Measurements from ENCODE around the gene RPL5. TPM values are rescaled to one million over a fixed set of nuclear protein-coding genes. Genes with fewer than 3 reads are reported as not detected.

RPL5 gene
- total RNA-seq, 3 donors from 2014 or later (not counting 1 experiment from before 2014, with no cell fraction given): 573 to 679 (median 647) TPM

- peaks cover 12% of the 10 kb centered on the region for H3K36me3 Mint-ChIP-seq
- TF ChIP-seq CTCF (IDR thresholded peaks at IDR 0.05): no peak
- no peak overlapping the region for H3K4me3 Mint-ChIP-seq
- no peak for ATAC-seq
- DNase-seq: no peak
- peak overlapping the region in 1 of 2 donors; percentile 4 for H3K27ac Mint-ChIP-seq
- H3K4me1 Mint-ChIP-seq: peaks cover 15 to 20% of the 10 kb centered on the region in 2 donors
- intact Hi-C loops (cut with micrococcal nuclease): no loop called here
- Histone ChIP-seq H3K9me3 (ENCODE audit: control insufficient read depth, insufficient read depth, low read length) (no peaks in the 10 kb centered on the region), H3K36me3 (ENCODE audit: control insufficient read depth, insufficient read depth, low read length) (no peaks in the 10 kb centered on the region), H3K4me1 (ENCODE audit: control insufficient read depth, insufficient read depth, low read length) (no peaks in the 10 kb centered on the region), H3K27me3 (ENCODE audit: control insufficient read depth, insufficient read depth, low read length) (no peaks in the 10 kb centered on the region), H3K27ac (ENCODE audit: low read length) (no peak overlapping the region), H3K4me3 (ENCODE audit: low read length) (no peak overlapping the region)
- H3K27me3 Mint-ChIP-seq (ENCODE audit: low read depth in 2 of 2): no peaks in the 10 kb centered on the region
- WGBS (ENCODE audit: insufficient coverage): 98% methylated on average over 5 of the region's 5 CpGs
- no peaks in the 10 kb centered on the region for H3K9me3 Mint-ChIP-seq
Measured at GRCh38 chr1:92857817-92858216, 26.0 kb downstream of the RPL5 start.

GRCh38 chr1:92858564-92859399 is 26.9 kb downstream of the RPL5 start:
- no peaks in the 10 kb centered on the region for H3K27me3 Mint-ChIP-seq (ENCODE audit: low read depth in 2 of 2)
- H3K4me3 Mint-ChIP-seq: peak overlapping the region; percentile 51
- no peaks in the 10 kb centered on the region for H3K36me3 ChIP-seq (ENCODE audit: control insufficient read depth, insufficient read depth, low read length)
- H3K9me3 Mint-ChIP-seq: no peaks in the 10 kb centered on the region
- no peak overlapping the region for H3K4me3 ChIP-seq (ENCODE audit: low read length)
- peak overlapping the region; percentile 22 to 81 for H3K27ac Mint-ChIP-seq
- no peaks in the 10 kb centered on the region for H3K9me3 ChIP-seq (ENCODE audit: control insufficient read depth, insufficient read depth, low read length)
- H3K4me1 Mint-ChIP-seq: peaks cover 15 to 20% of the 10 kb centered on the region in 2 donors
- intact Hi-C loops (cut with micrococcal nuclease): loop anchor here (1.0 kb wide), 3 partner anchors 102 to 204 kb away; no protein-coding TSS in a partner anchor
- H3K27me3 ChIP-seq (ENCODE audit: control insufficient read depth, insufficient read depth, low read length): no peaks in the 10 kb centered on the region
- 57% methylated on average over 10 of the region's 13 CpGs for WGBS (ENCODE audit: insufficient coverage)
- no peak overlapping the region for H3K27ac ChIP-seq (ENCODE audit: low read length)
- DNase-seq (peak in 1 of 2 donors; percentile 88), ATAC-seq (peak; percentile 97 to 99 (median 98))
- peaks cover 12% of the 10 kb centered on the region for H3K36me3 Mint-ChIP-seq
- peak; percentile 97 for TF ChIP-seq CTCF (IDR thresholded peaks at IDR 0.05)
- H3K4me1 ChIP-seq (ENCODE audit: control insufficient read depth, insufficient read depth, low read length): no peaks in the 10 kb centered on the region

- Mint-ChIP-seq H3K4me3 (peak overlapping the region; percentile 51), H3K27ac (peak overlapping the region; percentile 22 to 81), H3K27me3 (ENCODE audit: low read depth in 2 of 2) (no peaks in the 10 kb centered on the region), H3K4me1 (peaks cover 8 to 13% of the 10 kb centered on the region in 2 donors), H3K9me3 (no peaks in the 10 kb centered on the region), H3K36me3 (peaks cover 10% of the 10 kb centered on the region)
- TF ChIP-seq CTCF (IDR thresholded peaks at IDR 0.05): no peak
- Histone ChIP-seq H3K4me1 (ENCODE audit: control insufficient read depth, insufficient read depth, low read length) (no peaks in the 10 kb centered on the region), H3K4me3 (ENCODE audit: low read length) (no peak overlapping the region), H3K27ac (ENCODE audit: low read length) (no peak overlapping the region), H3K36me3 (ENCODE audit: control insufficient read depth, insufficient read depth, low read length) (no peaks in the 10 kb centered on the region), H3K9me3 (ENCODE audit: control insufficient read depth, insufficient read depth, low read length) (no peaks in the 10 kb centered on the region), H3K27me3 (ENCODE audit: control insufficient read depth, insufficient read depth, low read length) (no peaks in the 10 kb centered on the region)
- intact Hi-C loops (cut with micrococcal nuclease): loop anchor here (1.0 kb wide), 3 partner anchors 101 to 203 kb away; no protein-coding TSS in a partner anchor
- no peak for ATAC-seq
- DNase-seq: no peak
- 67% methylated on average over 6 of the region's 7 CpGs for whole genome bisulfite sequencing (ENCODE audit: insufficient coverage)
Measured at GRCh38 chr1:92859400-92860039, 27.7 kb downstream of the RPL5 start.

Measured in natural killer cell (primary cell).